HG02885 (cell line): Measurements from ENCODE around the gene BPHL.
"Not testable (repeated sequence)": the region's sequence is repeated elsewhere in the genome, so short reads cannot be mapped to it uniquely, and the experiment has no call there.

ENCODE experiments used
- ATAC-seq: cut with Tn5 transposase; IDR thresholded peaks from one replicate; pipeline ENCODE4 v1.9.1; 2021; ENCODE audit warnings: mild to moderate bottlenecking; ENCODE audit not compliant: unreplicated experiment, poor library complexity

BPHL gene

GRCh38 chr6:3151691-3152090, 33.2 kb downstream of the BPHL start:
- no peak for ATAC-seq

GRCh38 chr6:3152689-3153088, 34.2 kb downstream of the BPHL start:
- no peak for ATAC-seq

DNA sequence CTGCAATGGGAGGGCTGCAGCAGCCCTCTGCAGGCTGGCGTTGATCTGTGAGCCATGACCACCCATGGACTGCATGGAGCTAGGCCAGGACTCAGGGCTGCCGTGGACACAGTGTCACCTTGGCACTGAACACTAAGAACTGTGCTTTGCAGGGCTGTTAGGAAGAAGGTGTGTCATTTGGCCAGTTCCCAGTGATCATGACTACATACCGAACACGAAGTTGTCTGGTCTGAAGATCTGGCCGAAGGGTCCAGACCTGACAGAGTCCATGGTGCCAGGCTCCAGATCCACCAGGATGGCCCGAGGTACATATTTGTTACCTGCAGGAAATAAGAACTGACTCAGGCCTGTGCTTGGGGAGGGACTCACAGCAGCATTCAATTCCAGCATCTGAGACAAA, 36.9 kb downstream of the BPHL start:
- not testable (repeated sequence) for ATAC-seq

- peak; percentile 6 for ATAC-seq
These were observed 37.9 kb downstream of the BPHL start for GRCh38 chr6:3156184-3157130.

GRCh38 chr6:3157131-3157933, 38.8 kb downstream of the BPHL start, which contains the start of gene TUBB2A:
Gene TUBB2A (minus strand): TSS chr6:3157544. CDS start chr6:3157463, 81 bp downstream.
- peak; percentile 81 for ATAC-seq

- no peak for ATAC-seq
These were observed 41.6 kb downstream of the BPHL start for GRCh38 chr6:3159805-3160781.

- no peak for ATAC-seq
These were observed 43.6 kb downstream of the BPHL start for GRCh38 chr6:3162067-3162497.

GRCh38 chr6:3162565-3163247, 44.2 kb downstream of the BPHL start:
- peak; percentile 61 for ATAC-seq

DNA sequence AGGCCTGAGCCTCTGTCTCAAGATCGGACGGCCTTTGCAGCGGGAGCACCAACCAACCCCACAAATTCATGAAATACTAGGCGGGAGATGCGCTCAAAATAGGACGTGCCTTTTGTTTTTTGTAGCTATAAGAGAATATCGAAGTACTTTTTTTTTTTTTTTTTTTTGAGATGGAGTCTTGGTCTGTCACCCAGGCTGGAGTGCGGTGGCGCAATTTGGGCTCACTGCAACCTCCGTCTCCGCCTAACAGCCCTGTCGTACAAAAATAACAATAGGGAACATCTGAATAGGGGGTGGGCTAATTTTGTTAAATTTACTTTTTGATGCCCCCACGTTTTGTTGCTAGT, 44.7 kb downstream of the BPHL start:
- peak; percentile 8 for ATAC-seq

DNA sequence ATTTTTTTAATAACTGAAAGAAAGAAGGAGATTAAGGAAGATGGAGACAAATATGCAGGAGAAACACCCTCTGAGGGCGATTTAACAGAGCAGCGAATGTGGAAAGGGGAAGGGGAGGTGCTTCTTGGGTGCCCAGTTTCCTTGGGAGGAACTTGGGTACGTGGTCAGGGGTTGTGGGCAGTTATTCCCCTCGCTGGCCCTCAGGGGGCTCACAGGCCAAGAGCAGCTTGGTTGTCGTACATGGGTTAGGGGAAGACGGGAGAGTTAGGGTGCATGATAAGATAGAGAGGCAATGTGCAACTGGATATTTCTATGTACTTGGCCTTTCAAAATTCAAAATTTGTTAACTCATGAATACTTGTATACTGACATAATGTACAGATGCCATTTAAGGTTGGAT, 45.9 kb downstream of the BPHL start:
- no peak for ATAC-seq

GRCh38 chr6:3165631-3166534, 47.4 kb downstream of the BPHL start:
- ATAC-seq, result no peak

DNA sequence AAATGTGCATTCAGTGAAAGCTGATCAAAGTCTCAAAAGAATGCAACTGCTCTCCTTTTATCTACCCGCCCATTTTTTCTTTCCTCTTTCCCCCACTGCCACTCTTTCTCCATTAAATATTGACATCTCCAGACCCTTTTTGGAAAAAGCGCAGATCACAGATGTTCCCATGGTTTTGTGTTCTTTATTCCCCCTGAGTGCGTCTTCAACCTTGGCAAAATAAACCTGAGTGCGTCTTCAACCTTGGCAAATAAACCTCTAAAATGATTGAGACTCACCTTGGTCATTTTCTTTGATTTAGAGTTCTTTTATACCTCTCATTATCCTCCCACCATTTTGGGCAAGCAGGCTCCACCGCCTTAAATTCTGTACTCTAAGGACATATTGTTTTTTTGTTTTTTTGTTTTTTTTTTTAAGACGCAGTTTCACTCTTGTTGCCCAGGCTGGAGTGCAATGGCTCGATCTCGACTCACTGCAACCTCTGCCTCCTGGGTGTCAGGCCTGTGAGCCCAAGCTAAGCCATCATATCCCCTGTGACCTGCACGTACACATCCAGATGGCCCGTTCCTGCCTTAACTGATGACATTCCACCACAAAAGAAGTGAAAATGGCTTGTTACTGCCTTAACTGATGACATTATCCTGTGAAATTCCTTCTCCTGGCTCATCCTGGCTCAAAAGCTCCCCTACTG, 48.2 kb downstream of the BPHL start:
- not testable (repeated sequence) for ATAC-seq

DNA sequence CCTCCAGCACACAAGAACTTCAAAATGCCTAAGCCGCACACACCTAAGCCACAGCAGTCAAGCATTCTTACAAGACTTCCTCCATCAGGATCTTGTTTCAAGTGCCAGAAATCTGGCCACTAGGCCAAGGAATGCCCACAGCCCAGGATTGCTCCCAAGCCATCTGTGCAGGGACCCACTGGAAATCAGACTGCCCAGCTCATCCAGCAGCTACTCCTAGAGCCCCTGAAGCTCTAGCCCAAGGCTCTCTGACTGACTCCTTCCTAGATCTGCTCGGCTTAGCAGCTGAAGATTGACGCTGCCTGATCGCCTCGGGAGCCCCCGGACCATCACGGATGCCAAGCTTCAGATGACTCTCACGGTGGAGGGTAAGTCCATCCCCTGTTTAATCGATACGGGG, 49.5 kb downstream of the BPHL start:
- not testable (repeated sequence) for ATAC-seq

- not testable (repeated sequence) for ATAC-seq
These were observed 52.2 kb downstream of the BPHL start for GRCh38 chr6:3170676-3171075.

DNA sequence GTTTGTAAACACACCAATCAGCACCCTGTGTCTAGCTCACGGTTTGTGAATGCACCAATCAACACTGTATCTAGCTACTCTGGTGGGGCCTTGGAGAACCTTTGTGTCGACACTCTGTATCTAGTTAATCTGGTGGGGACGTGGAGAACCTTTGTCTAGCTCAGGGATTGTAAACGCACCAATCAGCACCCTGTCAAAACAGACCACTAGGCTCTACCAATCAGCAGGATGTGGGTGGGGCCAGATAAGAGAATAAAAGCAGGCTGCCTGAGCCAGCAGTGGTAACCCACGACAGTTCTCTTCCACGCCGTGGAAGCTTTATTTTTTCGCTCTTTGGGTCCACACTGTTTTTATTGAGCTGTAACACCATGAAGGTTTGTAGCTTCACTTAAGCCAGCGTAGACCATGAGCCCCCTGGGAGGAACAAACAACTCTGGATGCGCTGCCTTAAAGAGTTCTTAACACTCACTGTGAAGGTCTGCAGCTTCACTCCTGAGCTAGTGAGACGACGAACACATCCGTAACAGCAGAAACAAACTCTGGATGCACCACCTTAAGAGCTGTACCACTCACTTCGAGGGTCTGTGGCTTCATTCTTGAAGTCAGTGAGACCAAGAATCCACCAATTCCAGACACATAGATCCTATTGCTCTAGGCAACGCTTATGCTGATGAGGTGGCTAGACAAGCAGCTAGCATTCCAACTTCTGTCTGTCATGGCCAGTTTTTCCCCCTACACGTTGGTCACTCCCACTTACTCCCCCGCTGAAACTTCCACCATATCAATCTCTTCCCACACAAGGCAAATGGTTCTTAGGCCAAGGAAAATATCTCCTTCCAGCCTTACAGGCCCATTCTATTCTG, 53.0 kb downstream of the BPHL start:
- ATAC-seq, result not testable (repeated sequence)

DNA sequence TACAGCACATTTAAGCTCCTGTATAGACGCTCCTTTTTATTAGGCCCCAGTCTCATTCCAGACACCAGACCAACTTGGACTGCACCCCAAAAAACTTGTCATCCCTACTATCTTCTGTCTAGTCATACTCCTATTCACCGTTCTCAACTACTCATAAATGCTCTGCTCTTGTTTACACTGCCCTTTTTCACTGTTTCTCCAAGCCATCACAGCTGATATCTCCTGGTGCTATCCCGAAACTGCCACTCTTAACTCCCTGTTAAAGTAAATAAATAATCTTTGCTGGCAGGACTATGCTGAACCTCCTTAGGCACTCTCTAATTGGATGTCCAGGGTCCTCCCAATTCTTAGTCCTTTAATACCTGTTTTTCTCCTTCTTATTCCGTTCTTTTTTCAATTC, 54.3 kb downstream of the BPHL start:
- not testable (repeated sequence) for ATAC-seq

DNA sequence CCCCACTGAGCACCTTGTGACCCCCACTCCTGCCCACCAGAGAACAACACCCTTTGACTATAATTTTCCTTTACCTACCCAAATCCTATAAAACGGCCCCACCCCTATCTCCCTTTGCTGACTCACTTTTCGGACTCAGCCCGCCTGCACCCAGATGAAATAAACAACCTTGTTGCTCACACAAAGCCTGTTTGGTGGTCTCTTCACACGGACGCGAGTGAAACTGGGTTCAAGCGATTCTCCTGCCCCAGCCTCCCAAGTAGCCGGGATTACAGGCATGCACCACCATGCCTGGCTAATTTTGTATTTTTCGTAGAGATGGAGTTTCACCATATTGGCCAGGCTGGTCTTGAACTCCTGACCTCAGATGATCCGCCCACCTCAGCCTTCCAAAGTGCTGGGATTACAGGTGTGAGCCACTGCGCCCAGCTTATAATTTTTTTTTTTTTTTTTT, 55.2 kb downstream of the BPHL start:
- ATAC-seq, result not testable (repeated sequence)
